Measurements from ENCODE around the gene ZNF81.

ZNF81 gene

DNA sequence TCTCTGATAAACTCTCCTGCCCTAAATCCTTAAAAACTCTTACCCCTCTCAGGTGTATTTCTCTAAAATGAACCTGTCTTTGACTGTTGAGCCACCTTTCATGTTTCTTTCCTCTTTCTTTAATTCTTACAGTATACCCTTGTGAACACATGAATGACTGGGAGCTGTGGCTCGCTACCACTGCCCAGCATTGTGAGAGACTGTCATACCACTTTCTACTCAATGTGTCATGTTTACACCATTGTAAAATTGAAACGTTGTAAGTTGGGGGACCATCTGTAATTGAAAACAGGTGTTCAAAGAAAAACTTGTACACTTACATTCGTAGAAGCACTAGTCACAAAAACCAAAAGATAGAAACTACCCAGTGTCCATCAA lies 100.2 kb downstream of the ZNF81 start:
- TF ChIP-seq SIN3A (IDR thresholded peaks at IDR 0.05; ENCODE audit: borderline replicate concordance, insufficient read depth, low read length) (no peak), FOXP2 (optimal IDR thresholded peaks at IDR 0.05; ENCODE audit: borderline replicate concordance, extremely low read depth, extremely low read length, insufficient read depth) (no peak), POLR2AphosphoS5 (IDR thresholded peaks at IDR 0.05; ENCODE audit: low read depth, low read length) (no peak), TAF1 (IDR thresholded peaks at IDR 0.05; ENCODE audit: borderline replicate concordance, insufficient read depth, low read length) (no peak)
- TF ChIP-seq, protein P1, sequence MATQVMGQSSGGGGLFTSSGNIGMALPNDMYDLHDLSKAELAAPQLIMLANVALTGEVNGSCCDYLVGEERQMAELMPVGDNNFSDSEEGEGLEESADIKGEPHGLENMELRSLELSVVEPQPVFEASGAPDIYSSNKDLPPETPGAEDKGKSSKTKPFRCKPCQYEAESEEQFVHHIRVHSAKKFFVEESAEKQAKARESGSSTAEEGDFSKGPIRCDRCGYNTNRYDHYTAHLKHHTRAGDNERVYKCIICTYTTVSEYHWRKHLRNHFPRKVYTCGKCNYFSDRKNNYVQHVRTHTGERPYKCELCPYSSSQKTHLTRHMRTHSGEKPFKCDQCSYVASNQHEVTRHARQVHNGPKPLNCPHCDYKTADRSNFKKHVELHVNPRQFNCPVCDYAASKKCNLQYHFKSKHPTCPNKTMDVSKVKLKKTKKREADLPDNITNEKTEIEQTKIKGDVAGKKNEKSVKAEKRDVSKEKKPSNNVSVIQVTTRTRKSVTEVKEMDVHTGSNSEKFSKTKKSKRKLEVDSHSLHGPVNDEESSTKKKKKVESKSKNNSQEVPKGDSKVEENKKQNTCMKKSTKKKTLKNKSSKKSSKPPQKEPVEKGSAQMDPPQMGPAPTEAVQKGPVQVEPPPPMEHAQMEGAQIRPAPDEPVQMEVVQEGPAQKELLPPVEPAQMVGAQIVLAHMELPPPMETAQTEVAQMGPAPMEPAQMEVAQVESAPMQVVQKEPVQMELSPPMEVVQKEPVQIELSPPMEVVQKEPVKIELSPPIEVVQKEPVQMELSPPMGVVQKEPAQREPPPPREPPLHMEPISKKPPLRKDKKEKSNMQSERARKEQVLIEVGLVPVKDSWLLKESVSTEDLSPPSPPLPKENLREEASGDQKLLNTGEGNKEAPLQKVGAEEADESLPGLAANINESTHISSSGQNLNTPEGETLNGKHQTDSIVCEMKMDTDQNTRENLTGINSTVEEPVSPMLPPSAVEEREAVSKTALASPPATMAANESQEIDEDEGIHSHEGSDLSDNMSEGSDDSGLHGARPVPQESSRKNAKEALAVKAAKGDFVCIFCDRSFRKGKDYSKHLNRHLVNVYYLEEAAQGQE (IDR thresholded peaks at IDR 0.05; ENCODE audit: insufficient read depth in 1 of 2, low read depth in 2 of 2, low read length in 2 of 2) = no peak

DNA sequence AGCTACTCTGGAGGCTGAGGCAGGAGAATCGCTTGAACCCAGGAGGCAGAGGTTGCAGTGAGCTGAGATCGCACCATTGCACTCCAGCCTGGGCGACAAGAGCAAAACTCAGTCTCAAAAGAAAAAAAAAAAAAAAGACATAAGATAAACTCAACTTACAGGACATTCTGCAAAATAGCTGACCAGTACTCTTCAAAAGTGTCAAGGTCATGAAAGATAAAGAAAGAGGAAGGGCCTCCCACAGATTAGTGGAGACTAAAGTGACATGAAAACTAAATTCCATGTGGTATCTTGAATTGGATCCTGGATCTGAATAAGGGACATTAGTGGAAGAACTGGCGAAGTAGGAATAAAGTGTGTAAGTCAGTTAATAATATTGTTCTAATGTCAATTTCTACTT lies 103.7 kb downstream of the ZNF81 start:
- TF ChIP-seq, protein P1 (IDR thresholded peaks at IDR 0.05; ENCODE audit: insufficient read depth in 1 of 2, low read depth in 2 of 2, low read length in 2 of 2) = no peak
- TF ChIP-seq FOXP2 (optimal IDR thresholded peaks at IDR 0.05; ENCODE audit: borderline replicate concordance, extremely low read depth, extremely low read length, insufficient read depth) = no peak
- no peak for TF ChIP-seq SIN3A (IDR thresholded peaks at IDR 0.05; ENCODE audit: borderline replicate concordance, insufficient read depth, low read length)
- TF ChIP-seq POLR2AphosphoS5 (IDR thresholded peaks at IDR 0.05; ENCODE audit: low read depth, low read length) = no peak
- TF ChIP-seq TAF1 (IDR thresholded peaks at IDR 0.05; ENCODE audit: borderline replicate concordance, insufficient read depth, low read length) = no peak

DNA sequence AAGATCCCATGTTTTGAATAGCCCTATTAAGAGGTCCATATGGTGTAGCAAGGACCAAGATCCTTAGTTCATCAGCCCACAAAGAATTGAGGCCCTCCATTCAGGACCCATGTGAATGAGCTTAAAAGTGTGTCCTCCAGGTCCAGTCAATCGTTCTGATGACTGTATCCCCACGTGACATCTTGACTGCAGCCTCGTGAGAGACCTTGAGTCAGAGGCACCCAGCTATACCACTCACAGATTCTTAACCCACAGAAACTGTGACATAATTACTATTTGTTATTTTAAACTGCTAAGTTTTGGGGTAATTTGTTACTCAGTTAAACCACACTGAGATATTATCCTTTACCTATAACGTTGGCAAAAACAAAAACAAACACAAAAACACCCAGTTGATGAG lies 104.7 kb downstream of the ZNF81 start:
- TF ChIP-seq, protein P1 (IDR thresholded peaks at IDR 0.05; ENCODE audit: insufficient read depth in 1 of 2, low read depth in 2 of 2, low read length in 2 of 2) = no peak
- no peak for TF ChIP-seq POLR2AphosphoS5 (IDR thresholded peaks at IDR 0.05; ENCODE audit: low read depth, low read length)
- no peak for TF ChIP-seq TAF1 (IDR thresholded peaks at IDR 0.05; ENCODE audit: borderline replicate concordance, insufficient read depth, low read length)
- no peak for TF ChIP-seq SIN3A (IDR thresholded peaks at IDR 0.05; ENCODE audit: borderline replicate concordance, insufficient read depth, low read length)
- no peak for TF ChIP-seq FOXP2 (optimal IDR thresholded peaks at IDR 0.05; ENCODE audit: borderline replicate concordance, extremely low read depth, extremely low read length, insufficient read depth)

DNA sequence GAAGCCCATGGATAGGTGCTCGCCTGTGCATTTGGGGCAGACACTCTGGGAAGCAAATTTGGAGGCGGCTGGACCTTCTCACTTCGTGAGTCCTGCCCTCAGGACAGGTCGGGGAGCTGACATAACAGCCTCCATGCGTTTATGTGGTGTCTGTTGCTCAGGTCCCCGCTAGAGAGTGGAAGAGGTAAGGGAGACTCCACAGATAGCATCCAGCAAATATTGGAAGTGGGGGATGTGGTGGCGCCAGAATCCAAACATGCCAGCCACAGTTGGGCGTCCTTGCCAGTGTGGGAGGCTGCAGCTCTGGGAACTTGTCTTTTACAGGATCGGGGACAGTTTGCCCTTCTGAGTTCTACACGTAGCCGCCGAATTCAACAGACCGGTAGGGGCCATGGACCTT lies 119.3 kb downstream of the ZNF81 start:
- TF ChIP-seq SIN3A (IDR thresholded peaks at IDR 0.05; ENCODE audit: borderline replicate concordance, insufficient read depth, low read length) = no peak
- TF ChIP-seq TAF1 (IDR thresholded peaks at IDR 0.05; ENCODE audit: borderline replicate concordance, insufficient read depth, low read length) = no peak
- TF ChIP-seq FOXP2 (optimal IDR thresholded peaks at IDR 0.05; ENCODE audit: borderline replicate concordance, extremely low read depth, extremely low read length, insufficient read depth) = no peak
- TF ChIP-seq POLR2AphosphoS5 (IDR thresholded peaks at IDR 0.05; ENCODE audit: low read depth, low read length) = no peak
- TF ChIP-seq, protein P1 (IDR thresholded peaks at IDR 0.05; ENCODE audit: insufficient read depth in 1 of 2, low read depth in 2 of 2, low read length in 2 of 2) = no peak

Measured in PFSK-1 (cell line).